G401.6 (cell line): ENCODE results near the gene CTIF.
A peak's percentile ranks its signal among the peaks of the same experiment; 100 is the strongest.

Experiments used
- FAIRE-seq: peaks from 2 replicates; lab custom pipeline; 2012; peaks lifted over from hg19 to GRCh38; lab: Jason Lieb, UNC

Gene CTIF

DNA sequence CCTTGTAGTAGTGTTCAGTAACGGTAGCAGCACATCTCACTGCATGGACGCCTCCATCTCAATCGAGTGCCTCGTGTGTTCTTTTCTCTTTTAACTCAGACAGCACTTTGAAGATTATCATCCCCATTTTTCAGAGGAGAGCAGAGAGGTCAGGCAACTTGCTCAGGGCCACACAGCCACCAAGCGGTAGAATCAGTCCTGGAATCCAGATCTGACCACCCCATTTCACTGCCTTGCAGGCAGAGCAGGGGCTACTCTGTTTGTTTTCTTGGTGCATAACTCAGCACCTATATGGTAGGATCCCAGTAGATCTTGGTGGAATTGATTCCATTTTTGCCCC lies 282.4 kb downstream of the CTIF start:
- FAIRE-seq, result no peak

DNA sequence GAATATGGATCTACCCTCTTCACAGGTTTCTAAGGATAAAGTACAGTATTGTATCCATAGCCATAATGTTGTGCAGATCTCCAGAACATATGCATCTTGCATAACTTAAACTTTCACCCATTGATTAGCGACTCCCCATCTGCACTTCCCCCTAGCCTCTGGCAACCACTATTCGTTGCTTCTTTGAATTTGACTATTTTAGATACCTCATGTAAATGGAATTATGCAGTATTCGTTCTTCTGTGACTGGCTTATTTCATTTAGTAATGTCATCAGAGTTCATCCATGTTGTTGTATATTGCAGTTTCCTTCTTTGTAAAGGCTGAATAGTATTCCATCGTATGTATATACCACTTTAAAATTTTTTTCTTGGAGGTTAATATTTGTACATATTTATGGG lies 283.0 kb downstream of the CTIF start:
- no peak for FAIRE-seq

DNA sequence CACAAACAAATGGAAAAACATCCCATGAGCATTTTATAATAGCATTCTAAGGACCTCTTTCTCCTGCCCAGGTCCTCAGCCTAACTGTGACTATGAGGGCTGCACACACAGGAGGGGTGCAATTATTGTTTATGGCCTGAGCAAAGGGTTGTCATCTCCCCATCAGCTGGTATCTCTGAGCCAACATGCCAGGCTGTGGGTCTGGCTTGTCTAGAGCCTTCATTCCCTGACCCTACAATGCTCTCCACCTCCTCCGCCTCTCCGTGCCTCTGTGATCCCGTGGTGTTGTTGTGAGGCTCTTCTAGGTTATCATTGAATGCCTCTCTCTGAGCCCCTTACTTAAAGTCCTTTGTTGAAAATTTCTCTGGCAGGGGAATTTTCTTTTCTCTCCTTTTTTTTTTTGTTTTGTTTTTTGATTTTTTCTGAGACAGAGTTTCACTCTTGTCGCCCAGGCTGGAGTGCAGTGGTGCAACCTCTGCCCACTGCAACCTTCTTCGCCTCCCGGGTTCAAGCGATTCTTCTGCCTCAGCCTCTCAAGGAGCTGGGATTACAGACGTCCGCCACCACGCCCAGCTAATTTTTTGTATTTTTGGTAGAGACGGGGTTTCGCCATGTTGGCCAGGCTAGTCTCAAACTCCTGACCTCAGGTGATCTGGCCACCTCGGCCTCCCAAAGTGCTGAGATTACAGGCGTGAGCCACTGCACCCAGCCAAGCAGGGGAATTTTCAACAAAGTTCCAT lies 285.6 kb downstream of the CTIF start:
- no peak for FAIRE-seq

DNA sequence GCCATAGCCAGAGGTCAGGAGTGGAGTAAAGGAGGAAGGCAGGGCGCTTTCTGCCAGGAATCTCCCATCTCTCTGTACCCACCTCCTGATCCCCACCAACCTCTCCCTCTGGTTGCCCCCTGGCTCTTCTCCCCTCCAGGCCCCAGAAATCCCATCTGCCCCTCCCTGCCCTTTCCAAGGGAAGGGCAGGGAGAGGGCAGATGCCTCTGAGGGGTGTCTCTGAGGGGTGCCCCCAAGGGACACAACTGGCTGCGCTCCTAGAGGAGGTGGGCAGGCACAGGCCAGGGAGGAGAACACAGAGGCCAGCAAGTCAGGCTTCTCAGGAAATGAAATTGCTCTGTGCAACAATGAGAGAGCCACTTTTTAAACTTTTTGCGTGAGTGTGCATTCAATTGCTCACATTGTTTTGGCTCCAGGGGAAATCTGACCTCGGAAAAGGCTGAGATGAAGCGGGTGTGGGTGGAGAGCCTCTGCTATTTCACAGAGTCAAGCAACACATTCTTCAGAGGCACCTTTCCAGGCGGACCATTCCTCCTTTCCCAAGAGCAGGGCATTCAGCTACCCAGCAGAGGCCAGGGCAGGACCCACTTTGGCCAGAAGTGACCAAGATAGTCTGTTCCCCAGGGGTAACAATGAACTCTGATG lies 286.4 kb downstream of the CTIF start:
- no peak for FAIRE-seq

DNA sequence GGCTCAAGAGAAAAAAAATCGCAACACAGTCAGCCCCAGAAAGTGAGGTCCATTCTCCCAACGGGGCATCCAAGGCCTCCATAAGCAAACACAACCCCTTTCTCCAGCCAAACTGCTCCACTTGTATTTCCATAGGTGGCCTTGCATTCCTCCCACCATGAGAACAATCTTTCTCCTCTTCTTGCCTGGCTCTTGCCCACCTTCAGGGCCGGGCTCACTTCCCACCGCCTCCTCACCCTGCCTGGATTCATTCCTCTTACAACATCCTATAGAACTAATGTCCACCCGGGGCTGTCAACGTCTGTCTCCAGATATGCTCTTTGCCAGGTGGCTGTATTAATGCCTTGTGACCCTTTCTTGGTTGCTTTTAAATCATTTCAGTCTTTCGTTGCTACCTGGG lies 287.4 kb downstream of the CTIF start:
- FAIRE-seq, result no peak

DNA sequence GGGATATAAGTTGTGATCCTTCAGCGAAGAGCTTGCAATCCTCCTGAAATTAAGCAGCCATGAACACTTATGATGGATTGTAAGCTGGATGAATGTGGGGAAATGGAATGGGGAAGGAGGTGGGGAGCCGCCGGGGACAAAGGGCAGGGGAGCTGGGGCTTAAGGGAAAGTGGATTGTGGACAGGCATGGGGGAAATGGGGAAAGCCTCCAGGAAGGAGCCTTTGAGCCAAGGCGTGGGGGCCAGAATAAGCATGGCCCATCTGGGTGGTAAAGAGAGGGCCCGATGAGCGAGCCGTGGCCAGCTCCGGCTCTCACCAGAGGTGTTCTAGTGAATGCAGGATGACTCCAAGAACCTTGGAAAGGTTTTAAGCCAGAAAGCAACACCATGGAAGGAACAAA lies 288.0 kb downstream of the CTIF start:
- no peak for FAIRE-seq

DNA sequence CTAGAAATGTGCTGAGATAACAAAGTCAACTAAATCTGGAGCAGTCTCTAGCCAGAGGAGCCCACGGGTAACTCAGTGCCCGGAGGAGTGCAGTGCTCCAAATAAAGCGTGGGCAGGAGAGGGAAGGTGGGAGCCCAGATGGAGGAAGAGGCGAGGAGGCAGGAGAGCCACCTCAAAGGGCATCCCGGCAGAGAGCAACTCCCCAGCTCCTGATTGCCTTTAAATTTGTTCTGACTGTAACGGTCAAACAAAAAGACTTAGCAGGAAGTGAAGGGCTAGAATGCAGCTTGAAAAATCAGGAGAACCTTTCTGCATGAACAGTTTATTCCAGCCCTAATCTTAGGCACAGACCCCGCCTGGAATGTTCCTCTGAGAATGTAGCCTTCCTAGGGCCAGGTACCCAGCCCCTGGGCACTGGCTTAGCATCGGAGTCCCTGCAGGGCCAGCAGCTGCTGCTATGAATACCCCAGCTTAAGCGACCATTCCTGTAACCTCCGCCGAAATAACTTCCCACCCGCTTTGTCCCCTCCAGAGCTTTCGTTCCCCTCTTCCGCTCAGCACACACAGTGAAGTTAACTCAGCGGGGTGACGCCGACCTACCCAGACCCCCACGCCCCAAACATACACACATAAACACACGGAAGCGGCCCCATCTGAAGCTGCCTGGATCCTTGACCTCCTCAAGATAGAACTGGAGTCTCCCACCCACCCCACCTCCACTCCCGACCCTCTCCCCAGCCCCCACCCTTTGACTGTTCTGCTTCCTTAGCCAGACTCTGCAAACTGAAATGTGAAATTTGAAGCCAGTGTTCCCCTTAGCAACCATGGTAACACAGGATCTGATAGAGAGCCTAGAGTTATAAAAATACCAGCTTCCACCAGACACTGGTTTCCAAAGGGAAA lies 288.7 kb downstream of the CTIF start:
- FAIRE-seq, result peak; percentile 88

DNA sequence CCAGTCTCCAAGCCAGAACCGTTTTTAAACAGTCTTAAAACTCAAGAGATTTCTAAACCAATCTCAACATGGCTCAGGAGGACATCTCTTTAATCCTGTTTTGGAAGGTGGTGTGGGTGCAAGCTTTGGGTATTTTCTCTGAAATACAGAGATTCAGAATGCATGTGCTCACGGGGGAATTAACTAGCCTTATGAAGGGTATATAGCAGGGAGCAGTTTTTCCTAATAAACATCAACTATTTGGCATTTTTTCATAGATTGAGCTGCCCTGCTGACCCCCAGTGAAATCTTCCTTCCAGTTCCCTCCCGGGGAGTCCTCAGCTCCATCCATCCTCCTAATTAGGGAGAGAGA lies 289.3 kb downstream of the CTIF start:
- FAIRE-seq, result no peak

DNA sequence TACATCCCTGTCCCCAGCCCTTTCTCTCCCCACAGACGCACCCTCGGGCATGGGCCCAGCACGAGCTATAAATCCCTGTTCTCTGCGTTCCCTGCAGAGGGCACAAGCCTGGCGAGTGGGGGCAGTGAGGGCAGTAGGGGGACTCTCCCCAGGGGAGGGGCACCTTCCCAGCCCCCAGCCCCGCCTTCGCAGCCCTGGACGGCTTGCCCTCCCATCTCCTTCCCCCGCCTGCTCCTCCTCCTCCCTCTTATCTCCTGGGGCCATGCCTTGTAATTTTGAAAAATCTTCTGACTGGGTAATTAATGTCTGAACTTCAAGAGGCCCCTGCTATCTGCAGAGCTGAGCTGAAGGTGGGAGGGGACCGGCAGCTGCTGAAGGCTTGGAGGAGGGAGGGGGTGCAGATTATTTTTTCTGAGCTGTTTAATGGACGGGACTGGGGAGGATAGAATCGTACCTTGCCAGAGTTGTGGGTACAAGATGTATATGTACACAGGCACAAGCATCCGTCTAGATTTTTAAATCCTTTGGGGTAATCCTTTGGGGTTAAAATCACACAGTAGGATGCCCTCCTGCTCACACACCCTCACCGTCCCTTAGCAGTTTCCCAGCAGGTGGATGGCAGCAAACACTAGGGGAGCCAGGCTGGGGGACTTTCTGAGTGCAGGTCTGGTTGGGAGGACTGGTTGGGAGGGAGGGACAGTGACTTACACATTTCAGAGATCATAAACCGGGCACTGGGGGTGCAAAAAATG lies 290.0 kb downstream of the CTIF start:
- FAIRE-seq, result no peak

DNA sequence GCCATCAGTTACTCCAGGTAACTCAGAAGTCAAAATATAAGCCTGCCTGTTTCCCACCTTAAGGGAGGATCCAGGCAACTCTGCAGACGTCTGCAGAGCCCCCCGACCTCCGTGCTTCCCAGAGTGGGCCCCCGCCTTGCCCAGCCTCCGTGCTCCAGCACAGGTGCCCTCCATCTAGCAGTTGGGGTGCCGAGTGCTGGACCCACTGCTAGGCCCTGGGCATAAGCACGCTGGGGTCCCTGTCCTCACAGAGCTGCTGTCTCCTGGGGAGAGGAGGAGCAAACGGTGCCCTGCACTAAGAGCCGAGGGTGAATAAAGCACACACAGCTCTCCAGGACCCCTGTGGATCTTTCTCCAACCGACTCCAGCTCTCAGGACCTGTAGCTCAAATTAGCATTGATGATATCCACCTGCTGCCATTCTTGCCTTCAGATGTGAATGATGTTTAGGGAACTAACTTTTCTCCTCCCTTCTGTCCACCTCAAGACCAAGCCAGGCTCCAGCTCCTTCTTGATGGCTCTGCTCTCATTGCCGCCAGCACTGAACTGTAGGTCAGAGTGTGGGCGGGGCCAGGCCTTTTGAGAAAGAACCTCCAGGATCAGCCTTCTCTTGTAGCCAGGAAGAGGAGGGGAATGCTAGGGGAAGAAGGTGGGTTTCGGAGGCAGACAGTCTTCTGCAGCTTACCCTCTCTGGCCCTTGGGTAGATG lies 290.8 kb downstream of the CTIF start:
- FAIRE-seq, result peak; percentile 52

DNA sequence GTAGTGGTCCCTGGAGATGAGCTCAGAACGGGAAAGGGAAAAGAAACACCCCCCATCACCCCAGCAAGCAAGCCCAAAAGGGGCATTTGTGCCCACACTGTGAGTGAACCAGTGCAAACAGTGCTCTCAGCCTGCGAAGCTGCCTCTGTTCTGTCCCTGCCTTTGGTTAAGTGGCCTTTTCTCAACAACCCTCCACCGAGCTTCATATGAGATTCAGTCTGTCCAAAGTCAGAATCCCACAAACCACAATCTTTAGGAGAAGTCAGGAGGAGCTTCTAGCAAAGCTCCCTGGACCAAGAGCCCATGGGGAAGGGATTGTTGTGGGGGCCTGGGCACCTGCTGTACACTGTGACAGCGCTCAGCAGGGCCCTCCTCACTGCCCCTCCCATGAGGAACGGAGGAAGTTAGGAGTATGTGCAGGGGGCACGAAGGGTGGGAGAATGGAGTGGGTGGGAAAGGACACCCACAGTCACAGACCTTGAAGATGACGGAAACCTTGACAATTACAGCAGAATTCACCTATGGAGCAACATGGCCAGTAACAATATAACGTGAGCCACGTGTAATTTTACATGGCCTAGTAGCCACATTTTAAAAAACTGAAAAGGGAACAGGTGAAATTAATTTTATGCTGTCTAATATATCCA lies 292.4 kb downstream of the CTIF start:
- FAIRE-seq, result no peak

DNA sequence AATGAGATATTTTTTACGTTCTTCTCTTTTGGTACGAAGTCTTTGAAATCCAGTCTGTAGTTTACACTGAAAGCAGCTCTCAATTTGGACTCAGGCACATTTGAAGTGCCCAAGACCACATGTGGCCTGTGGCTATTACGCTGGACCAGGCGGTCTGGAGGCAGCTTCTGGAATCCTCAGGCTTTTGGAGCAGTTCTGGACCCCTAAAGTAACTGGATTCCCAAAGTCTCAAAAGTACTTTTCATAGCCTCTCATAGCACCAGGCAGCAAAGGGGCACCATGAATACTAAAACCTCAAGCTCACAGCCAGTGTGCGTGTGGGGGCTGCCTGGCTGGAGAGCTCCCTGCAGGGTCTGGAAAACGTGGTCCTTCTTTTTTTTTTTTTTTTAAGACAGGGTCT lies 293.0 kb downstream of the CTIF start:
- no peak for FAIRE-seq

DNA sequence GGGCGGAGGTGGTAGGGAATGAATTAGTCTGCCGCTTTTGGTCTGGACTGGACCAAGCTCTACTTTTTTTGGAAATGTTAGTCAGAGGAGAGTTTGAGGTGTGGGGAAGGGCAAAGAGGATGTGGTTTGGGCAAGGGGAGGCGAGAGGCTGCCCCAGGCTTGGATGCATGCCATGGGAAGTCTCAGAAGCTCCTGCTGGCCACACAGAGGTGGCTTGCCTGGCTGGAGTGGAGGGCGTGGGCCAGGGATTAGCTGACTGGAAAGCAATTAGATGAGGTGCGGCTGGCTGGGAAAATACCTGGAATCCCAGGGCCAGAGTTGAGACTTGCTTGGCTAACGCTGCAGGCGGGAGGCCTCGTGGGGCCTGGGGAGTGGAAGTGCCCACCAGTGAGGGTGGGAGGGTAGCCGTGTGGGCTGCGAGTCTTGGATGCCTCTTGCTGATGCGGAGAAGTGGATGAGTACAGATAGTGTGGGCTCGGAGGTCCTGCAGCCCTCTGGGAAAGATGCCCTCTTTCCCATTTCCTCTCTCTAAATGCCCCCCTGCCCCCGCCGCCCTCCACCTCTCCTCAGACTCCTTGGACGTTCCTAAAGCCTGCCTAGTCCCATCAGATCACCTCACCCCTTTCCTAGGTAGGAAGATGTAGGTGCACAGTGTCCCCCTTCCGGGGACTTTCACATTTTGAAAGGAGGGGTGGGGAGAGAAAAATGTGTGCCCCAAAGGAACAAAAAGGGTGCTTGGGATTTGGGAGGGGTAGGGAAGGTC lies 294.3 kb downstream of the CTIF start:
- peak; percentile 82 for FAIRE-seq

DNA sequence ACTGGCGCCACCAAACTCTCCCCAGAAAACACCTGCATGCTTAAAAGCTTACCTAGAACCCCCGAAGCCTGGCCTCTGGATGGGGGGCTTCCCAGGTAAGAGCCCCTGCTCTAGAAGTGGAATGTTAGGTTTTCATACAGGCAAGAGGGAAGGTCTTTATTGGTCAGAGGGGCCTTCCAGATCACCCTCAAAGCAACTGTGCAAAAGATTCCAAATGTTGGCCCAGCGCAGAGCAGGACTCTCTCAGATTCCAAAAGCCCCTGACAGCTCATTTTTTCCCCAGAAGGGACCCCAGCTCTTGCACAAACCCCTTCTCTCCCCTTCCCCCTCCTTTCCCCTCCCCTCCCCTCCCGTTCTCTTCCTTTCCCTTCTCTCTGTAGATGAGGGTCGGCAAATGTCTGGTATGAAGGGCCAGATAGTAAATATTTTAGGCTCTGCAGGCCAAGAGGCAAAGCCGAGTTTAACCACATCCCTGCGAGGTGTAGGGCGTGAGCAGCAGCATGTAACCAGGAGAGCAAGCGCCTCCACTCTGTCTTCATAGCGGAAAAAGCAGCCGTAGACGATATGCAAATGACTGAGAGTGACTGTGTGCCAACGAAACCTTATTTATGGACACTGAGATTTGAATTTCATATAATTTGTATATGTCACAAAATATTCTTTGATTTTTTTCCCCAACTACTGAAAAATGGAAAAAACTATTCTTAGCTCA lies 295.0 kb downstream of the CTIF start:
- FAIRE-seq, result no peak

DNA sequence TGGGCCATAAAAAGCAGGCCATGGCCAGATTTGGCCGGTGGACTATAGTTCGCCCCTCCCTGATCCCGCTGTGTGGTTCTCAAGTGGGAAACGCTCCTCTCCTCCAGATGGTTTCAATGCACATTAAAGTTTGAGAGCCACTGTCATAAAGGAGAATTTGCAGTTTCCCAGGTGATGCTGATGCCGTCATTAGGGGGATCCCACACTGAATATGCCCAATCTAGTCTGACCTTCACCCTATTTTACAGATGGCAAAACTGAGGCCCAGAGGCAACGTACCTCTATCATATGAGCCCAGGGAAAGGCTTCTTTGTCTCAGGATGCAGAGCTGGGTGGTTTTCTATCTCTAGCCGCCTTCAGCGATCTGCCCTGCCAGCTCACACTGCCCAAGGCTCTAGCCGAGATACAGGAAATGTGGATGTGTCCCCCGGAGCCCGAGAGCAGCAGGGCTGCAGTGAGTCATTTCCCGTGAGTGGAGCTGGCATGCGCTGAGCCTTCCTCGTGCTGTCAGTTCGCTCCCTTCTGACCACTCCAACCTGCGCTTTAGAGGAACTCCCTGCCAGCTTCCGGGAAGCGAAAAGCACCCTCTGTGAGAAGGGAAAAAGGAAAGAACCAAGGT lies 295.7 kb downstream of the CTIF start:
- FAIRE-seq, result peak; percentile 89

DNA sequence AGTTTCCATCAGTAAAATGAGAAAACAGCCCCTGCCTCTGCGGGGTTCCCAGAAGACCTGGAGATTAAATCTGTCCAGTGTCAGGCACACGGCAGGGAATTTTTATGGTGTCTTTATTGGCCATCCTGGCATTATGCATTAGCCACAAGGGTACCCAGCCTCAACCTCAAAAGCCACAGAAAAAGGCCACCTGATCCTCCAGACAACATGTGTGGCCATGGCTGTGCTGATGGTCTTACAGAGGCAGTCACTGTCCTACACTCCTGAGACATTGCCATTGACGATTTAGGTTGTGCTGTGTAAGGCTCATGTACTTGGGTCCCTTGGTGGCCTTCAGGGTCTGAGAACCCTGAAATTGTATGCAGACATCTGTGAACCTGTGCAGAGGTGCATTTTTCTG lies 296.3 kb downstream of the CTIF start:
- no peak for FAIRE-seq

DNA sequence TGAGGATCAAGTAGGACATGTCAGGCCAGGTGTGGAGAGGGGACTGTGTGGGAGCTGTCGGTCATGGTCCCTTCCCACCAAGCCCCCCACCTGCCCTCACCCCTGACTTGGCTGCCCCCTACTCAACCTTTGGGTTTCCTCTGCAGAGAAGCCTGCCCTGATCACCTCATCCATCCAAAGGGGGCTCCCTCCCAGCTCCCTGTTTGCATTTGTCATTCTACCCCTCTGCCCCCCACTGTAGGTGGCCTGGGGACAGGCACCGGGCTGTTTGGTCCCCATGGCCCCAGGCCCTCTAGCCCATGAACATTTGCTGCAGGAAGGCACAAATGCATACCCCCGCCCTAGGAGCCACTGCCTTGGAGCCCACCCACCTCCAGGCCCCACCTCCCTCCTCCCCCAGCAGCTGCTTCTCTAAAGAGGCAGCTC lies 296.9 kb downstream of the CTIF start:
- no peak for FAIRE-seq

DNA sequence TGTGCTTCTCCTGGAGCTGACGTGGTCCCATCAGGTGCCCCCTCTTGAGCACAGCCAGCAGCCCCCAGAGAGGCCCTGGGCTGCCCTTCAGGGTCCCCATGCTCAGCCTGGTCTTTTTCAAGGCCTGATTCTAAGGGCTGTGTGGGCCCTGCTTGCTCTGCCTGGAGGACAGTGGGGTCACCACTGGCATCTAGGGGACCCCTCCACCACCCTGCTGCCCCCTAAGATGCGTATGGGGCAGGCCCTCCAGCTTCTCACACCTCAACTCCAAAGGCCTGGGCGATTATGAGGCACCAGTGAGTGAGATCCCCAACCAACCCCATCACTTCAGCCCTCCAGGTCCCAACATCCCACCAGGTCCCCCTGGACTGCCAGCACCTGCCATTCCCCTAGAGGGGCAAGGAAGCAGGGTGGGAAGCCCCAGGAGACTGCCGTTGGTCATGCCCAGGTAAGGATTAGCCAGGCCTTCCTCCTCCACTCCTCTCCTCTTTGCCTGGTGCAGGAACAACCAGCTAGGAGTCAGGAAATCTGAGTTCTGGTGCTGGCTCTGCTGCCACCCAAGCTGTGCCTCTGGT lies 297.5 kb downstream of the CTIF start:
- no peak for FAIRE-seq
